Measurements from ENCODE around the gene KY.

The KY gene

GRCh38 chr3:134642445-134643149 is 8.2 kb downstream of the KY start:
- no peak for DNase-seq

DNA sequence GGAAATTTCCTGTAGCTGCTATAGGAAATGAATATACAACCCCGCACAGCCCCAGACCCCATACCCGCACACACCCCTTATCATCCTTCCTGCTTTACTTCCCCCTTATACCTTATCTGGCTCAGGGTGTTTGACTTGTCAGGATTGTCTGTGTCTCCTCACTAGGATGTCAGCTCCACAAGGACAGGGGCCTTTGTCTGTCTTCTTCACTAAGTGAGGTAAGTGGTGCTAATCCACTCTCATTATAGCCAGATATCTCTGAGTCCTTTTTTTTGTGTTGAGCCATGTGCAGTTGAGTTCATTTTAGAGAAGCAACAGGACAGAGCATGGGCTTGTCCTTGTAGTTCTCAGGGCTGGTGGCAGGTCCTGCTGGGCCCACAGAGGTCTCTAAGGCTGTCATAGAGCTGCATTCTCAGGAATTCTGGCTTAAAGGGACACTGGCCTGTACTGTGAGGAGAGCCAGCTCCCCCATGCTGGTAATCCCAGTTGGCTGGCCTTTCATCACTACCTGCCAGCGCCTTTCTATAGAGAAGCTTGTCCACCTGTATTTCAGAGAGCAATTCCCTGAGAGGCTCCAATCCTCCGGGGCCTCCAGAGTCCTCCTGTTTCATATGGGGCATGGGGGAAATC is 9.0 kb downstream of the KY start:
- no peak for DNase-seq

GRCh38 chr3:134640872-134641470 is 9.9 kb downstream of the KY start:
- DNase-seq: no peak

DNA sequence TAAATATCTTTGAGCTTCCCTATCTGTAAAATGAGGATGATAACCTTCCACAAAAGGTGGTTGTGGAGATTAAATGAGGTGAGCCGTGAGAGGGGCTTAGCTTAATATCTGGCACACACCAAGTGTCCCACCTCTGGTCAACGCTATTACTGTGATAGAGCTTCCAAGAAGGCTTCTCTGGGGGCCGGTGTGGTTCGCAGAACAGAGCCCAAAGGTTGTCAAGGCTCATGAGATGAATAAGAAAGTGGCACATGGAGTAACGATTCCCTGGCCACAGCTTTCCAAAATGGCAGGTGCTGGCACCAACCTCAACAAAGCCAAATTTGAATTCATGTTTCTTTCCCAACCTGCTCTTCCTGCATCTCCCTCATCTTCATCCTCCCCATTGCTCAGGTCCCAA is 10.4 kb downstream of the KY start:
- no peak for DNase-seq

DNA sequence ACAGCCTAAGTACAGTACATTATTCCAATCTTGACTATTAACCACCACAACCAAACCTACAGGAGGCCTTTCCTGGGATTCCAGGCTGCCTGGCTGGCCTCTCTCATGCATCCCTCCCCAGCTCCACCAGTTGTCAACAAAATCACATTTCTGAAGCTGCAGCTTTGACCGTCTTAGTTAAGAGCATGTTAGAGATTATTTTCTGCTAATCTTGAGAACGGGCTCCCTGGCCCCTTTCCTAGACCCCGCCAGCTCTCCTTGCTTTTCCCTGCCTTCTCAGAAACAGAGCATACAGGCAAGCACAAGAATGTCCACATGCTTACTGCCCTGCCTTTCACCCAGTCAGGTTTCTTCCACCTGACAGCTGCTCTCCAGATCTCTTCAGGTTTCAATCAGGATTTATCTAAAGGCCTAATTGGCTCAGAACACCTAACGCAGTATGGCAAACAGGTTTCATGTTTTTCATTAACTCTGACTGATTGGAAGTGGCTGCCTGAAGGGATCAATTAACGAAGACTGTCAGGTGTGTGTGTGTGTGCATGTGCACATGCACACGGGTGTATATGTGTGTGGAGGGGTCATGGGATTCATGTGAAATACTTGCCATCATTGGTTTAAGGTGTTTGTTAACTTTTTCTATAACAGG is 12.3 kb downstream of the KY start:
- DNase-seq: no peak

DNA sequence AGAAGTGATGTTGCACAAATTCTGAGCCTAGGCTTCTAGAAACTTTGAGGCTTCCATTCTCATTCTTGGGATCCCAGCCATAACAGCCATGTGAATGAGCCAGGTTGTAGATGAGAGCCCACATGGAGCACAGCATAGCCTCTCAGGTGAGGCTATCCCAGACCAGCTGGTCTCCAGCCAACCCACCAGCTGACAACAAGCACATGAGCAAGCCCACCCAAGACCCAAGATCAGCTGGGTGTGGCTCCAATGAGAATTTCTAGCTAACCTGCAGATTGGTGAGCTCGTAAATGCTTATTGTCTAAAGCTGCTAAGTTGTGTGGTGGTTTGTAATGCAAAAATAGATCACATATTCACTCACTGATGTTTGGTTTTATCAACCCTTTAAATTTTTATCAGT is 14.4 kb downstream of the KY start:
- DNase-seq: no peak

DNA sequence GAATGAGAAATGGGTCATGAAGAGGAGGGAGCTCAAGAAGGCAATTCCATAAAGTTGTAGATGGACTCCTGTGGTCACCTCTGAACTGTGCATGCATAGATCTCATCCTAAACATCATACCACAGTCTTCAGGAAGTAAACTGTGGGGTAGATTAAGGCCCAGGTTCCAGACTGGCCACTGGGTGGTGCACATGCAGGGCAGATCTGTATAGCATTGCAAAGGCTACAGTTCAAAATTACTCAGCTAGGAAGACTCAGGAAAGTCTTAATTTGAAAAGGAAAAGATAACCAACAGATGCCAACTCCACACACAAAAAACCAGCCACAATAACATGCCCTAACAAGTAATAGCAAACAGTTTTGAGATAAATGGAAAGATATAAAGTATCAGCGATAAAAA is 20.3 kb downstream of the KY start:
- DNase-seq: no peak

GRCh38 chr3:134628884-134629283 is 21.9 kb downstream of the KY start:
- DNase-seq: no peak

DNA sequence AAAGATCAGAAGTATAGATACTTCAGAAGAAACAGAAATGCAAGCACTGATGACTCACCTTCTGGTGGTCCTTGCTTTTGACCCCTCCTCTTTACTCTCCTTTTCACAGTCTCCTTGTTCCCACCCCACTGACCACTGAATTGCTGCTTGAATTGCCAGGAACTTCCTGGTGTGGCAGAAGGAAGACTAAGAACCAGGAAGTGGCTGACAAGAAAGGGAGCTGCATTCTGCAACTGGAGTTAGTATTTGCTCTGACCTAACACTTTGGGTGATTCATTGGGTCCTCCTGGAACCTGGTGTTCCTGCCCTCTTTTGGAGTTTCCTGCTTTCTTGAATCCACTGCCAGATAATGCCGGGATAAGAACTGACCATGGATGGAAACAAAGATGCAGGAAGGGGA is 23.0 kb downstream of the KY start:
- no peak for DNase-seq

GRCh38 chr3:134625885-134626741 is 24.7 kb downstream of the KY start:
- DNase-seq: no peak

DNA sequence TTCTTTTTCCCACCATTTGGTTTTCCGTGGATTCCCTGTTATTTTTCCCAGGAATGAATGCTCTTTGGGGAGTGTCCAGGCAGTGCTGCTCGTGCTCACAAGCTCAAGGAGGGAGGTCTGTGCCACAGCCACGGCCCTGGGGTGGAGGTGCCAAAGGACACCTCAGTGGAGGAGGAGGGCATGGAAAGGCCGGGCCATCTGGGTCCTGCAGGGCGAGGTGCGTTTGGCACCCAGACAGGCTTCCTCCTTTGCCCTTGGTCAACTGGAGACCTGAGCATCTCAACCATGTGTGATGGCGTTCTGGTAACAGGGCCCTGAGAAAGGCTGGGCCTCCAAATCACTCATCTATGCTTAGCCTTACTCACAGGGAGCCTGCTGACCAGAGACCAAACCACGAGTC is 25.4 kb downstream of the KY start:
- no peak for DNase-seq

DNA sequence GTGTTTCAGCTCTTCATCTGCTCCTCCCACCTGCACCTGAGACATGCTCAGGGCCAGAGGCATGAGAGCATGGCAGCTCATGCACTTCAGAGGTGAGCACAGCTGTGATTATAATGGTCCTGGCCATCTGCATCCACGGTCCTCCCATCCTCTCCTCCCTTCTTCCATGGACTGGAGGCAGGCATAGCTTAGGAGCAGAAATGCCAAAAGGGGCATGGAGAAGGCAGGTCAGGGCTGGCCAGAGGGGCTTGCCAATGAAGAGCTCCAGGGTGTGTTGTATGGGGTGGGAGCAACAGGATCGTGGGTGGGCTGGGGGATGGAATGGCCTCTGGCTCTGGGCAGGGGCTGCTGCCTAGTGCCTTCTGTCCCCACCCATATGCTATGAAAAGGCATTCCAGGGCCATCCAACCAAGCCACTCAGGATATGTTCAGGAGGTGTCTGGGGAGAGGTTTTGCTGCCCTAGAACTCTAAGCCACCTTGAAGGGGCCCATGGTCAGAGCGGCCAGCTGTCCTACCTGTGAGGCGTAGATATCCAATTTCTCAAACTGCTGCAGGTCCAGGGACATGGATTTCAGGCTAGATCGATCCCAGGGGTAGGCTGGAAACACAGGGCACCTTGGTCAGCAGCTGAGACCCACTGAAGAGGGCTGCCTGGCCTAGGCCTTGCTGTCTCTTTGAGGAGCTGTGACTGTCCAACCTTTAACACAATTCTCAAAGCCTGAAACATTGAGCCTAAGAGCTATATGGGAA is 26.1 kb downstream of the KY start:
- no peak for DNase-seq

GRCh38 chr3:134623615-134624245 is 27.1 kb downstream of the KY start:
- DNase-seq: no peak

GRCh38 chr3:134622806-134623365 is 27.9 kb downstream of the KY start:
- no peak for DNase-seq

GRCh38 chr3:134621854-134622253 is 29.0 kb downstream of the KY start:
- peak; percentile 25 for DNase-seq

DNA sequence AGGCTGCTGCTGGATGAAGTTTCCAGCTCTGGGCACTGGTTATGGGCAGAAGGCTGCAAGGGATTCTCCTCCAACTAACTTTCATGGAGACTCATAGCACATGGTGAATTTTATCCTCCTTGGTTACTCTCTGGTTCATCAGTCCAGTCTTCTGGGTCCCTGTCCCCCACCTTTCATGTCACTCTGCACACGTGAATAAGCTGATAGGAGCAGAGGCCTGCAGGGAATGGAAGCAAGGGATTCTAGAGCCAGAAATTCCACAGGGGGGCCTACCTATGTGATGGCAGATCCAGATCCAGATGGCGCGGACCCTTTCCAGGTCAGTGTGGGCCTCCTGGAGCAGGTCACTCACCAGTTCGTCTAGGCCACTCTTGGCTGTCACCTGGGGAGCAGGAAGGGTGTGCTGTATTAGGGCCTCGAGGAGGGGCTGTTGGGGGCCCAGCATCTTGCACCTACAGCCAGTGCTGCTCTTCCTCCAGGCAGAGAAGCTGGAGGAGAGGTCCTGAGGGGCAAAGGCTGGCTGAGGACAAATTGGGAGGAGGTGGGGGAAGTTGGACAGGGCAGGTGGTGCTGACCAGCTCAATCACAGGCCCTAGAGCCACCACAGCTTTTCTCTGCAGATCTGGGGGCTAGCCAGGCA is 30.2 kb downstream of the KY start:
- DNase-seq: no peak

- DNase-seq: no peak
Observed at GRCh38 chr3:134619884-134620445, 30.9 kb downstream of the KY start.

GRCh38 chr3:134619301-134619615 is 31.6 kb downstream of the KY start:
- no peak for DNase-seq

GRCh38 chr3:134618478-134619300 is 32.1 kb downstream of the KY start:
- no peak for DNase-seq
